ENCODE data around the gene GOLGA8K.
"Not testable (repeated sequence)": the region's sequence is repeated elsewhere in the genome, so short reads cannot be mapped to it uniquely, and the experiment has no call there.

DNA sequence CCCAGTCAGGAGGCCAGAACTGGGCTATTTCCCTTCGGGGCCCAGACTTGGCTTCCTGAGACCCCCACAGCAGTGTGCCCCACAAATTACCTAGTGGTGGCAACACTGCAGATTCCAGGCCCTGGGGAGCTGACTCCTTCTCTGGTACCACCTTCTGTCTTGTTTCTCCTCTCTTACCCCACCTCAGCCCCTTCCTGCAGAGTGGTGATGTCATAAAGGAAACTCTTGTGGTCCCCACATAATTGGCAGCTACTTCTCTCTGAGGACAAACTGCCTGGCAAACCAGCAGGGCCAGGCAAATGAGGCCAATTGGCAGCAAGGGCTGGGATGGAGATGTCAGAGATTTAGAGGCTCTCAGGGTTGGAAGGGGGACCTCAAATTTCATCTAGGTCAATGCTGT lies 44.6 kb downstream of the GOLGA8K start:
- not testable (repeated sequence) for TF ChIP-seq CEBPB (IDR thresholded peaks at IDR 0.05; ENCODE audit: low read depth, low read length); TAF1 (IDR thresholded peaks at IDR 0.05; ENCODE audit: low read depth, low read length); POLR2AphosphoS5 (IDR thresholded peaks at IDR 0.05; ENCODE audit: low read depth, low read length); SP1 (IDR thresholded peaks at IDR 0.05; ENCODE audit: low read depth, low read length); RAD21 (IDR thresholded peaks at IDR 0.05 in 1 of 2, conservative IDR thresholded peaks at IDR 0.05 in 1 of 2; ENCODE audit: low read depth in 2 of 2, low read length in 2 of 2); NANOG (IDR thresholded peaks at IDR 0.05; ENCODE audit: insufficient read depth, low read depth, low read length, poor library complexity, severe bottlenecking); EZH2 (IDR thresholded peaks at IDR 0.05; ENCODE audit: low read depth, low read length, severe bottlenecking); POLR2A (IDR thresholded peaks at IDR 0.05; ENCODE audit: control extremely low read depth in 1 of 2, low read depth in 2 of 2, low read length in 2 of 2)
- TF ChIP-seq, protein P1, sequence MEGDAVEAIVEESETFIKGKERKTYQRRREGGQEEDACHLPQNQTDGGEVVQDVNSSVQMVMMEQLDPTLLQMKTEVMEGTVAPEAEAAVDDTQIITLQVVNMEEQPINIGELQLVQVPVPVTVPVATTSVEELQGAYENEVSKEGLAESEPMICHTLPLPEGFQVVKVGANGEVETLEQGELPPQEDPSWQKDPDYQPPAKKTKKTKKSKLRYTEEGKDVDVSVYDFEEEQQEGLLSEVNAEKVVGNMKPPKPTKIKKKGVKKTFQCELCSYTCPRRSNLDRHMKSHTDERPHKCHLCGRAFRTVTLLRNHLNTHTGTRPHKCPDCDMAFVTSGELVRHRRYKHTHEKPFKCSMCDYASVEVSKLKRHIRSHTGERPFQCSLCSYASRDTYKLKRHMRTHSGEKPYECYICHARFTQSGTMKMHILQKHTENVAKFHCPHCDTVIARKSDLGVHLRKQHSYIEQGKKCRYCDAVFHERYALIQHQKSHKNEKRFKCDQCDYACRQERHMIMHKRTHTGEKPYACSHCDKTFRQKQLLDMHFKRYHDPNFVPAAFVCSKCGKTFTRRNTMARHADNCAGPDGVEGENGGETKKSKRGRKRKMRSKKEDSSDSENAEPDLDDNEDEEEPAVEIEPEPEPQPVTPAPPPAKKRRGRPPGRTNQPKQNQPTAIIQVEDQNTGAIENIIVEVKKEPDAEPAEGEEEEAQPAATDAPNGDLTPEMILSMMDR (IDR thresholded peaks at IDR 0.05; ENCODE audit: control extremely low read depth in 1 of 3, insufficient read depth in 1 of 3, low read depth in 1 of 3, low read length in 3 of 3): not testable (repeated sequence)
- TF ChIP-seq, protein P2, sequence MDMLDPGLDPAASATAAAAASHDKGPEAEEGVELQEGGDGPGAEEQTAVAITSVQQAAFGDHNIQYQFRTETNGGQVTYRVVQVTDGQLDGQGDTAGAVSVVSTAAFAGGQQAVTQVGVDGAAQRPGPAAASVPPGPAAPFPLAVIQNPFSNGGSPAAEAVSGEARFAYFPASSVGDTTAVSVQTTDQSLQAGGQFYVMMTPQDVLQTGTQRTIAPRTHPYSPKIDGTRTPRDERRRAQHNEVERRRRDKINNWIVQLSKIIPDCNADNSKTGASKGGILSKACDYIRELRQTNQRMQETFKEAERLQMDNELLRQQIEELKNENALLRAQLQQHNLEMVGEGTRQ (IDR thresholded peaks at IDR 0.05; ENCODE audit: low read length): not testable (repeated sequence)

All from H1 (cell line).